ENCODE data around the gene HOXB7.
A peak's percentile ranks its signal among the peaks of the same experiment; 100 is the strongest.

GRCh38 chr17:48561884-48562810 is 48.7 kb downstream of the HOXB7 start:
- TF ChIP-seq POLR2AphosphoS5 (IDR thresholded peaks at IDR 0.05) (no peak), CTCF (IDR thresholded peaks at IDR 0.05) (peak in 2 of 4 experiments; percentile 11 to 38), POLR2A (IDR thresholded peaks at IDR 0.05) (no peak)

All from sigmoid colon (tissue), 4 donors.